DMS 273 treated with DMSO at 0.1 percent for 48 hours (cell line): Measurements from ENCODE around the gene MCUB.

Experiments used
- DNase-seq: peaks from one replicate; lab custom pipeline; 2025; lab: John Stamatoyannopoulos, UW

MCUB gene

GRCh38 chr4:109729718-109730618 is 169.9 kb downstream of the MCUB start, which contains the start of gene PLA2G12A:
PLA2G12A (minus strand) TSS chr4:109730070; CDS start chr4:109729809, 261 bp downstream.
- DNase-seq, result no peak

- DNase-seq, result no peak
Measured at GRCh38 chr4:109730619-109731545, 170.8 kb downstream of the MCUB start.

- DNase-seq, result no peak
Measured at GRCh38 chr4:109733728-109734127, 173.7 kb downstream of the MCUB start.

GRCh38 chr4:109735566-109736365 is 175.7 kb downstream of the MCUB start:
- DNase-seq, result no peak
